Measurements from ENCODE around the gene NBAS. TPM values are rescaled to one million over a fixed set of nuclear protein-coding genes. Genes with fewer than 3 reads are reported as not detected.
A peak's percentile ranks its signal among the peaks of the same experiment; 100 is the strongest.

NBAS gene
- polyA plus RNA-seq, 1 of the 3 experiments (the other 2 are of a cell fraction): 12.0 TPM

DNA sequence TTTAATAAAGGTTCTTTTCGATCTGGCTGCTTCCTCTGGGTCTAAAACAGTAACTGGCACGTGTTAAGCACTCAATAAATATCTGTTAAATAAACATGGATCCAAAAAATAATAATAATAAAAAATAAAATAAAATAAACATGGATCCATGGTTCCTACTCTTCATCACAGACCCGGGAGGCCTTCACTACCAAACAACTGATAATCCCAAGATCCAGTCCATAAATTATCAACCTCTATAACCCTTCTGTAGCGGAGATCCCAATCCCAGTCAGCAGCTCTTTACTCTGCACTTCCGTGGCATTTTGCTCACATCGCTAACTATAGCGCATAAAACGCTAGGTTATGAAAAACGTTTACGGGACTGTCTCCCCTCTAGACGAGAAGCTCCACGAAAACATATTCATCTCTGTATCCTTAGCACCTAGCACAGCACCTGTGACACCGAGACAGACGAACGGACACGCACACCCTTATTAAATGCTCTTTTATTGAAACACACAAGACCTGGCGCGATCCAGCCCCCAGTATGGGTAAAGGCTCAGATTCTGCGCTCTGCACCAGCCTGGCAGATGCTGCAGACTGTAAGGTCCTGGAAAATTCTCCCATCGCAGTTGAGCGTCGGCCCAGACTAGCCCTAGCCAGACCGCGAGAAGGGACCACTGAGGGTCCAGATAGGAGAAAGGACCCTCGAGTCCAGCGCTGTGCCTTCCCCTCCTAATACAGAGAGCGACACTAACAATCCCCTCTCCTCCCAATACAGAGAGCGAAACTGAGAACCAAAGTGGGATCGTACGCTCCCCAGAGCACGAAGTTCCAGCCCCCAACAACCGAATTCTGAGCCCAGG lies 770 bp downstream of the NBAS start:
- Histone ChIP-seq H3K4me1 (ENCODE audit: control insufficient read depth in 1 of 2, insufficient read depth in 2 of 2, low read depth in 1 of 2, low read length in 1 of 2) (peaks cover 5 to 15% of the 10 kb centered on the region in 2 experiments; a peak in 2 of 4 replicates), H3K27me3 (ENCODE audit: insufficient read depth) (no peaks in the 10 kb centered on the region), H3K9ac (peak overlapping the region; percentile 75), H3F3A (replicated peaks; ENCODE audit: insufficient read depth) (peaks cover 8% of the 10 kb centered on the region), H3K36me3 (replicated peaks in 1 of 2; ENCODE audit: control insufficient read depth in 1 of 2, insufficient read depth in 2 of 2, low read length in 1 of 2) (peaks cover 9% of the 10 kb centered on the region in 2 experiments), H3K4me2 (peak overlapping the region; percentile 92), H4K20me1 (ENCODE audit: insufficient read depth) (peaks cover 9% of the 10 kb centered on the region; the same call in 1 of the 2 replicates), H2AFZ (ENCODE audit: low read depth) (peak overlapping the region; percentile 100), H3K27ac (ENCODE audit: low read depth in 2 of 2, low read length in 1 of 2) (peak overlapping the region; percentile 62 to 86; a peak in 3 of 4 replicates), H3K9me3 (no peaks in the 10 kb centered on the region), H3K9me2 (no peaks in the 10 kb centered on the region), H3K79me2 (ENCODE audit: insufficient read depth) (peaks cover 56% of the 10 kb centered on the region), H3K4me3 (ENCODE audit: low read depth in 2 of 2, low read length in 1 of 2) (peak overlapping the region; percentile 87 to 98)
- 1% methylated on average over 27 of the region's 32 CpGs for WGBS (ENCODE audit: low lambda C conversion rate)
- peak; percentile 68 for DNase-seq
- ChIA-PET CTCF (interaction anchor here (0.7 to 4.8 kb wide), 6 partner anchors 12 to 123 kb away, joined by 3 to 36 read pairs (median 12); no protein-coding TSS in a partner anchor), POLR2A (interaction anchor here (1.1 to 1.4 kb wide), 2 partner anchors 13 to 177 kb away, joined by 3 read pairs; no protein-coding TSS in a partner anchor)
- no peak for TF ChIP-seq POLR2AphosphoS5 (IDR thresholded peaks at IDR 0.05; ENCODE audit: low read depth, low read length)
- peak; percentile 11; the same call in 1 of the 2 replicates for TF ChIP-seq MXI1 (IDR thresholded peaks at IDR 0.05; ENCODE audit: low read depth, low read length)
- TF ChIP-seq, protein P1, sequence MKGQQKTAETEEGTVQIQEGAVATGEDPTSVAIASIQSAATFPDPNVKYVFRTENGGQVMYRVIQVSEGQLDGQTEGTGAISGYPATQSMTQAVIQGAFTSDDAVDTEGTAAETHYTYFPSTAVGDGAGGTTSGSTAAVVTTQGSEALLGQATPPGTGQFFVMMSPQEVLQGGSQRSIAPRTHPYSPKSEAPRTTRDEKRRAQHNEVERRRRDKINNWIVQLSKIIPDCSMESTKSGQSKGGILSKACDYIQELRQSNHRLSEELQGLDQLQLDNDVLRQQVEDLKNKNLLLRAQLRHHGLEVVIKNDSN (IDR thresholded peaks at IDR 0.05; ENCODE audit: borderline replicate concordance, low read depth): no peak
- TF ChIP-seq NRF1 (IDR thresholded peaks at IDR 0.05; ENCODE audit: low read depth, low read length): no peak; the same call in 1 of the 2 replicates
- TF ChIP-seq MEF2A (IDR thresholded peaks at IDR 0.05; ENCODE audit: borderline replicate concordance, low read depth): no peak
- no peak for TF ChIP-seq RXRA (IDR thresholded peaks at IDR 0.05; ENCODE audit: borderline replicate concordance, low read depth)
- no peak for TF ChIP-seq FOSL2 (IDR thresholded peaks at IDR 0.05; ENCODE audit: borderline replicate concordance, low read depth)
- TF ChIP-seq RAD21 (IDR thresholded peaks at IDR 0.05; ENCODE audit: low read length): 0 out of 2 replicates have a peak, but pooled peaks have one; percentile 2
- TF ChIP-seq ELF1 (IDR thresholded peaks at IDR 0.05): no peak
- TF ChIP-seq, protein P2, sequence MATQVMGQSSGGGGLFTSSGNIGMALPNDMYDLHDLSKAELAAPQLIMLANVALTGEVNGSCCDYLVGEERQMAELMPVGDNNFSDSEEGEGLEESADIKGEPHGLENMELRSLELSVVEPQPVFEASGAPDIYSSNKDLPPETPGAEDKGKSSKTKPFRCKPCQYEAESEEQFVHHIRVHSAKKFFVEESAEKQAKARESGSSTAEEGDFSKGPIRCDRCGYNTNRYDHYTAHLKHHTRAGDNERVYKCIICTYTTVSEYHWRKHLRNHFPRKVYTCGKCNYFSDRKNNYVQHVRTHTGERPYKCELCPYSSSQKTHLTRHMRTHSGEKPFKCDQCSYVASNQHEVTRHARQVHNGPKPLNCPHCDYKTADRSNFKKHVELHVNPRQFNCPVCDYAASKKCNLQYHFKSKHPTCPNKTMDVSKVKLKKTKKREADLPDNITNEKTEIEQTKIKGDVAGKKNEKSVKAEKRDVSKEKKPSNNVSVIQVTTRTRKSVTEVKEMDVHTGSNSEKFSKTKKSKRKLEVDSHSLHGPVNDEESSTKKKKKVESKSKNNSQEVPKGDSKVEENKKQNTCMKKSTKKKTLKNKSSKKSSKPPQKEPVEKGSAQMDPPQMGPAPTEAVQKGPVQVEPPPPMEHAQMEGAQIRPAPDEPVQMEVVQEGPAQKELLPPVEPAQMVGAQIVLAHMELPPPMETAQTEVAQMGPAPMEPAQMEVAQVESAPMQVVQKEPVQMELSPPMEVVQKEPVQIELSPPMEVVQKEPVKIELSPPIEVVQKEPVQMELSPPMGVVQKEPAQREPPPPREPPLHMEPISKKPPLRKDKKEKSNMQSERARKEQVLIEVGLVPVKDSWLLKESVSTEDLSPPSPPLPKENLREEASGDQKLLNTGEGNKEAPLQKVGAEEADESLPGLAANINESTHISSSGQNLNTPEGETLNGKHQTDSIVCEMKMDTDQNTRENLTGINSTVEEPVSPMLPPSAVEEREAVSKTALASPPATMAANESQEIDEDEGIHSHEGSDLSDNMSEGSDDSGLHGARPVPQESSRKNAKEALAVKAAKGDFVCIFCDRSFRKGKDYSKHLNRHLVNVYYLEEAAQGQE (IDR thresholded peaks at IDR 0.05; ENCODE audit: low read depth, low read length): no peak
- TF ChIP-seq, protein P3, sequence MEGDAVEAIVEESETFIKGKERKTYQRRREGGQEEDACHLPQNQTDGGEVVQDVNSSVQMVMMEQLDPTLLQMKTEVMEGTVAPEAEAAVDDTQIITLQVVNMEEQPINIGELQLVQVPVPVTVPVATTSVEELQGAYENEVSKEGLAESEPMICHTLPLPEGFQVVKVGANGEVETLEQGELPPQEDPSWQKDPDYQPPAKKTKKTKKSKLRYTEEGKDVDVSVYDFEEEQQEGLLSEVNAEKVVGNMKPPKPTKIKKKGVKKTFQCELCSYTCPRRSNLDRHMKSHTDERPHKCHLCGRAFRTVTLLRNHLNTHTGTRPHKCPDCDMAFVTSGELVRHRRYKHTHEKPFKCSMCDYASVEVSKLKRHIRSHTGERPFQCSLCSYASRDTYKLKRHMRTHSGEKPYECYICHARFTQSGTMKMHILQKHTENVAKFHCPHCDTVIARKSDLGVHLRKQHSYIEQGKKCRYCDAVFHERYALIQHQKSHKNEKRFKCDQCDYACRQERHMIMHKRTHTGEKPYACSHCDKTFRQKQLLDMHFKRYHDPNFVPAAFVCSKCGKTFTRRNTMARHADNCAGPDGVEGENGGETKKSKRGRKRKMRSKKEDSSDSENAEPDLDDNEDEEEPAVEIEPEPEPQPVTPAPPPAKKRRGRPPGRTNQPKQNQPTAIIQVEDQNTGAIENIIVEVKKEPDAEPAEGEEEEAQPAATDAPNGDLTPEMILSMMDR (IDR thresholded peaks at IDR 0.05): no peak
- TF ChIP-seq, protein P4, sequence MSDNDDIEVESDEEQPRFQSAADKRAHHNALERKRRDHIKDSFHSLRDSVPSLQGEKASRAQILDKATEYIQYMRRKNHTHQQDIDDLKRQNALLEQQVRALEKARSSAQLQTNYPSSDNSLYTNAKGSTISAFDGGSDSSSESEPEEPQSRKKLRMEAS (IDR thresholded peaks at IDR 0.05; ENCODE audit: low read depth): no peak
- no peak for TF ChIP-seq FOXM1 (IDR thresholded peaks at IDR 0.05; ENCODE audit: low read depth)
- TF ChIP-seq TCF12 (IDR thresholded peaks at IDR 0.05): no peak
- no peak for TF ChIP-seq TAF1 (IDR thresholded peaks at IDR 0.05; ENCODE audit: borderline replicate concordance, low read depth, low read length)
- TF ChIP-seq, protein P5, sequence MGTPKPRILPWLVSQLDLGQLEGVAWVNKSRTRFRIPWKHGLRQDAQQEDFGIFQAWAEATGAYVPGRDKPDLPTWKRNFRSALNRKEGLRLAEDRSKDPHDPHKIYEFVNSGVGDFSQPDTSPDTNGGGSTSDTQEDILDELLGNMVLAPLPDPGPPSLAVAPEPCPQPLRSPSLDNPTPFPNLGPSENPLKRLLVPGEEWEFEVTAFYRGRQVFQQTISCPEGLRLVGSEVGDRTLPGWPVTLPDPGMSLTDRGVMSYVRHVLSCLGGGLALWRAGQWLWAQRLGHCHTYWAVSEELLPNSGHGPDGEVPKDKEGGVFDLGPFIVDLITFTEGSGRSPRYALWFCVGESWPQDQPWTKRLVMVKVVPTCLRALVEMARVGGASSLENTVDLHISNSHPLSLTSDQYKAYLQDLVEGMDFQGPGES (IDR thresholded peaks at IDR 0.05; ENCODE audit: low read depth, low read length): no peak

Measured in SK-N-SH (cell line).